Measurements from ENCODE around the gene C9orf78. TPM values are rescaled to one million over a fixed set of nuclear protein-coding genes. Genes with fewer than 3 reads are reported as not detected.

Gene C9orf78
- total RNA-seq, 1 experiment from 2014 or later, result 37.5 TPM

DNA sequence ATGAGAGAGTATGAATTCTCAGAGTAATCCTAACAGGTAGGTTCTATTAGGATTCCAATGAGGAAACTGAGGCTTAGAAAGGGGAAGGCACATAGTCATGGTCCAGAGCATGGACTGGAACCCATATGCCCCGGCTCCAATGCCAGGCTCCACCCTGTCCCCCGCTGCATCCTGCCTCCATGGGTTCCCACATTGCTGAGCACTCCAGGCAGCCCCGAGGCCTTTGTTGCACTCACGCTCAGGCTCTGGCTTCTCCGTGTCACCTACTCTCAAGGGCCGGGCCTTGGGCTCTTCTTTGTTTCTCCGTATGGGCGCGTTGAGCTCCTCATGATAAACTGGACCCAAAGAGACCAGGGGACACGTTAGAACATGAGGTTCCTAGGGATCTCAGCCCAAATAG lies 6.1 kb downstream of the C9orf78 start:
- H2BK15ac ChIP-seq (ENCODE audit: low read depth, low read length), result no peak overlapping the region
- no peak overlapping the region for H2BK20ac ChIP-seq (ENCODE audit: low read depth, low read length, poor library complexity, severe bottlenecking)
- no peak overlapping the region for H4K91ac ChIP-seq (ENCODE audit: insufficient read length, low read depth, low read length)
- H4K20me1 ChIP-seq (ENCODE audit: control insufficient read depth, insufficient read depth, insufficient read length), result no peaks in the 10 kb centered on the region
- H3K23ac ChIP-seq (ENCODE audit: insufficient read length, low read depth, low read length), result no peak overlapping the region
- H3K27ac Mint-ChIP-seq, result no peak overlapping the region
- no peak overlapping the region for H3K4ac ChIP-seq (ENCODE audit: low read depth, low read length)
- no peaks in the 10 kb centered on the region for H3K27me3 Mint-ChIP-seq (ENCODE audit: low read depth)
- TF ChIP-seq, protein P1, sequence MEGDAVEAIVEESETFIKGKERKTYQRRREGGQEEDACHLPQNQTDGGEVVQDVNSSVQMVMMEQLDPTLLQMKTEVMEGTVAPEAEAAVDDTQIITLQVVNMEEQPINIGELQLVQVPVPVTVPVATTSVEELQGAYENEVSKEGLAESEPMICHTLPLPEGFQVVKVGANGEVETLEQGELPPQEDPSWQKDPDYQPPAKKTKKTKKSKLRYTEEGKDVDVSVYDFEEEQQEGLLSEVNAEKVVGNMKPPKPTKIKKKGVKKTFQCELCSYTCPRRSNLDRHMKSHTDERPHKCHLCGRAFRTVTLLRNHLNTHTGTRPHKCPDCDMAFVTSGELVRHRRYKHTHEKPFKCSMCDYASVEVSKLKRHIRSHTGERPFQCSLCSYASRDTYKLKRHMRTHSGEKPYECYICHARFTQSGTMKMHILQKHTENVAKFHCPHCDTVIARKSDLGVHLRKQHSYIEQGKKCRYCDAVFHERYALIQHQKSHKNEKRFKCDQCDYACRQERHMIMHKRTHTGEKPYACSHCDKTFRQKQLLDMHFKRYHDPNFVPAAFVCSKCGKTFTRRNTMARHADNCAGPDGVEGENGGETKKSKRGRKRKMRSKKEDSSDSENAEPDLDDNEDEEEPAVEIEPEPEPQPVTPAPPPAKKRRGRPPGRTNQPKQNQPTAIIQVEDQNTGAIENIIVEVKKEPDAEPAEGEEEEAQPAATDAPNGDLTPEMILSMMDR (conservative IDR thresholded peaks at IDR 0.05), result no peak
- H3K79me2 ChIP-seq (ENCODE audit: insufficient read depth, low read length), result no peaks in the 10 kb centered on the region
- H3K27ac ChIP-seq (ENCODE audit: insufficient read length, low read depth, low read length), result no peak overlapping the region
- H2BK12ac ChIP-seq (ENCODE audit: insufficient read length, low read depth, low read length), result no peak overlapping the region
- no peak overlapping the region for H3K56ac ChIP-seq (ENCODE audit: insufficient read length, low read depth, low read length)
- no peak overlapping the region for H3K9ac ChIP-seq (ENCODE audit: extremely low read depth, insufficient read length, low read length)
- no peak overlapping the region for H3K4me3 Mint-ChIP-seq
- H3T11ph ChIP-seq (ENCODE audit: low read length), result no peak overlapping the region
- H3K18ac ChIP-seq (ENCODE audit: insufficient read length, low read depth, low read length), result no peak overlapping the region
- no peaks in the 10 kb centered on the region for H3K4me1 ChIP-seq (ENCODE audit: insufficient read depth, low read length)
- no peaks in the 10 kb centered on the region for H3K9me3 ChIP-seq (ENCODE audit: control insufficient read depth, low read depth, low read length)
- H3K4me1 Mint-ChIP-seq, result peaks cover under 1 to 2% of the 10 kb centered on the region in 2 experiments
- H3K79me1 ChIP-seq (ENCODE audit: insufficient read depth, low read depth, low read length, poor library complexity, severe bottlenecking), result no peaks in the 10 kb centered on the region
- H2AFZ ChIP-seq (ENCODE audit: low read length), result no peak overlapping the region
- H2BK120ac ChIP-seq (ENCODE audit: low read depth, low read length, poor library complexity, severe bottlenecking), result no peak overlapping the region
- H3K36me3 Mint-ChIP-seq (ENCODE audit: insufficient read depth in 1 of 3, low read depth in 3 of 3), result peaks cover 20 to 57% (median 50%) of the 10 kb centered on the region in 3 experiments
- no peaks in the 10 kb centered on the region for H3K23me2 ChIP-seq (ENCODE audit: insufficient read length, low read depth, low read length, poor library complexity, severe bottlenecking)
- no peak overlapping the region for H3K4me2 ChIP-seq (ENCODE audit: insufficient read depth, insufficient read length, low read length)
- no peak overlapping the region for H2BK5ac ChIP-seq (ENCODE audit: insufficient read length, low read length)
- no CpG with 5 or more reads among the region's 10 CpGs for WGBS (ENCODE audit: extremely low coverage, insufficient read length, low lambda C conversion rate)
- DNase-seq, result no peak
- no peaks in the 10 kb centered on the region for H3K27me3 ChIP-seq (ENCODE audit: insufficient read depth, low read length)
- no peak overlapping the region for H4K5ac ChIP-seq (ENCODE audit: insufficient read length, low read depth, low read length)
- H4K8ac ChIP-seq (replicated peaks; ENCODE audit: insufficient read length, low read depth, low read length), result no peak overlapping the region
- no peaks in the 10 kb centered on the region for H3K9me3 Mint-ChIP-seq
- no peak overlapping the region for H2AK5ac ChIP-seq (ENCODE audit: insufficient read length, low read length)
- H3K14ac ChIP-seq (ENCODE audit: insufficient read depth, low read length), result no peak overlapping the region
